H1 (cell line): ENCODE results near the gene APOO. TPM values are rescaled to one million over a fixed set of nuclear protein-coding genes. Genes with fewer than 3 reads are reported as not detected.

Source experiments
- CHD1 ChIP-seq: IDR thresholded peaks from 2 replicates; pipeline ENCODE4 v1.6.1; 2012; ENCODE audit warnings: low read depth, low read length, improper control_type of control experiment
- RBBP5 ChIP-seq: IDR thresholded peaks from 2 replicates; pipeline ENCODE4 v1.7.1; 2012; ENCODE audit warnings: low read depth, mild to moderate bottlenecking, inconsistent platforms, low read length, moderate library complexity, borderline replicate concordance
- polyA plus RNA-seq, 7 experiments: library from polyadenylated mRNA; depleted of rRNA in 3 of 7; stranded (reverse) in 5 of 7; unstranded in 2 of 7; fragments of >200 nt in 5 of 7; fragments of 200-250 nt in 2 of 7; gene quantifications; 1 replicate in 5 of 7; 2 replicates in 1 of 7; 4 replicates in 1 of 7; pipeline versions ENCODE4 v1.2.1 to v1.2.3, GENCODE V29; 2011 to 2013; ENCODE audit warnings: missing spikeins in 2 of 7, mixed read lengths in 2 of 7
- total RNA-seq: library from RNA; stranded (reverse); fragmentation: NEBNext Ultra II Directional; extraction: Animal tissue kit (Norgen Biotek cat#: 25700); gene quantifications from 2 replicates; pipeline ENCODE4 v1.2.1, GENCODE V29; 2021

Gene APOO
- total and polyA plus RNA-seq, 2 of the 8 experiments (the other 6 are each of a cell fraction or from before 2014, with no cell fraction given) = 25.7 to 45.0 TPM

DNA sequence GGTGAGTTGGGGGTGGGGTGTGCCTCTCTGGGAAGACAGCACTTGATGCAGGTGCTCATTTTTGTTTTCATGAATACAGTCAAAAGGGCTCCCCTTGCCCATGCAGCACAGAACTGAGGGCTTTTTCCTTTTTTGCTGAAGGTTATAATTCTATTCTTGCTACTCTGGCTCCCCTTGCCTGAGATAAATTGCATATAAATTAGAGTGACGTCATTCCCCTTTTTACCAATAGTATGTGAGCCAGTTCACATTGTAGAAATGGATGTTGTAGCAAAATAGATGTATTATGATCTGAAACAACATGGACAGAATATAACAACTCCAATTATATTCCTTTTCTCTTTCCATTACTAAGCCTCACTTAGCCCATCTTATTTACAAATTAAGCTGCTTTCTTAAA, 28.4 kb upstream of the APOO start (continued):
- no peak for TF ChIP-seq CHD1
- TF ChIP-seq RBBP5 = no peak
